HCT116 (cell line): ENCODE data around the gene HBA2. TPM values are rescaled to one million over a fixed set of nuclear protein-coding genes. Genes with fewer than 3 reads are reported as not detected.

Source experiments
- ATAC-seq: fragments of 200-7000 bp; cut with Tn5 transposase; 2 replicates; pipeline ENCODE4 v1.9.1; 2020; ENCODE audit warnings: mild to moderate bottlenecking, moderate library complexity
- BruUV-seq: library from RNA; stranded (reverse); fragments of 400-500 nt; replicated peaks from 2 replicates; lab custom pipeline; 2021; lab: Mats Ljungman, UMichigan
- CTCF ChIA-PET: fragments of 300-600 bp; sonication (Branson Sonifier 250); formaldehyde crosslinking; loops from one replicate; lab custom pipeline; 2021; ENCODE audit warnings: antibody characterized with exemption; lab: Charles Lee
- POLR2A ChIA-PET: fragments of 300-600, 350-600 bp; sonication (Branson Sonifier 250); formaldehyde crosslinking; loops from one replicate; lab custom pipeline; 2021; ENCODE audit warnings: antibody characterized with exemption; lab: Charles Lee
- RAD21 ChIA-PET, 2 experiments: fragments of 300-600 bp; sonication (Branson Sonifier 250); formaldehyde crosslinking; loops; one replicate each; lab custom pipeline; 2023; ENCODE audit warnings: low total read pairs in 2 of 2; ENCODE audit not compliant: uncharacterized antibody in 2 of 2, unreplicated experiment in 2 of 2, low non-redundant PET in 1 of 2; lab: Charles Lee
- DNase-seq: peaks from one replicate; pipeline ENCODE4 v3.0.0-alpha.2; 2010; ENCODE audit warnings: low read depth, low spot score
- H2AFZ ChIP-seq: fragments of 200-600 bp; shearing (Covaris generic), sonication (generic); 2 replicates; pipeline ENCODE4 v1.6.1; 2017; ENCODE audit warnings: low read depth, mixed run types, mixed read lengths, antibody characterized with exemption, low read length; ENCODE audit not compliant: poor library complexity, severe bottlenecking
- H3K27ac ChIP-seq: 2 replicates; pipeline ENCODE4 v1.5.1; 2012; ENCODE audit warnings: low read depth, low read length
- H3K27me3 ChIP-seq: fragments of 200-600 bp; sonication (generic); 2 replicates; pipeline ENCODE4 v1.6.1; 2016; ENCODE audit warnings: mixed run types, low read length, mixed read lengths; ENCODE audit not compliant: insufficient read depth
- H3K36me3 ChIP-seq, 2 experiments: fragments of 200-500 bp in 1 of 2; fragments of 200-600 bp in 1 of 2; sonication (Bioruptor generic) in 1 of 2; sonication (generic) in 1 of 2; 2 replicates each; pipeline versions ENCODE4 v1.5.1 to v1.6.1; 2014 to 2016; ENCODE audit warnings: low read length in 2 of 2, inconsistent platforms in 1 of 2, mixed read lengths in 1 of 2, mixed run types in 1 of 2; ENCODE audit not compliant: insufficient read depth in 2 of 2, control insufficient read depth in 1 of 2
- H3K4me1 ChIP-seq, 2 experiments: fragments of 200-600 bp in 1 of 2; sonication (generic) in 1 of 2; 2 replicates each; pipeline versions ENCODE4 v1.5.1 to v1.6.1; 2012 to 2017; ENCODE audit warnings: low read length in 2 of 2, inconsistent platforms in 1 of 2, mild to moderate bottlenecking in 1 of 2, mixed read lengths in 1 of 2, mixed run types in 1 of 2, moderate library complexity in 1 of 2; ENCODE audit not compliant: insufficient read depth in 2 of 2, control insufficient read depth in 1 of 2
- H3K4me2 ChIP-seq: fragments of 200-600 bp; sonication (generic); 2 replicates; pipeline ENCODE4 v1.6.1; 2017; ENCODE audit warnings: mixed run types, low read length, mixed read lengths
- H3K4me3 ChIP-seq, 2 experiments: fragments of 200-600 bp in 1 of 2; sonication (generic) in 1 of 2; replicated peaks in 1 of 2; 2 replicates each; pipeline ENCODE4 v1.5.1; 2011 to 2016; ENCODE audit warnings: low read length in 2 of 2, control low read depth in 1 of 2, low read depth in 1 of 2, mild to moderate bottlenecking in 1 of 2, mixed read lengths in 1 of 2, mixed run types in 1 of 2
- H3K79me2 ChIP-seq: fragments of 200-600 bp; sonication (generic); 2 replicates; pipeline ENCODE4 v1.6.1; 2017; ENCODE audit warnings: mild to moderate bottlenecking, mixed run types, low read length, moderate library complexity, mixed read lengths; ENCODE audit not compliant: insufficient read depth
- H3K9ac ChIP-seq: fragments of 200-600 bp; sonication (generic); 2 replicates; pipeline ENCODE4 v1.6.1; 2016; ENCODE audit warnings: low read length, mixed read lengths
- H3K9me2 ChIP-seq: fragments of 200-600 bp; sonication (generic), shearing (Covaris generic); 2 replicates; pipeline ENCODE4 v1.6.1; 2017; ENCODE audit warnings: mixed run types, mild to moderate bottlenecking, moderate library complexity; ENCODE audit not compliant: insufficient read depth
- H3K9me3 ChIP-seq, 2 experiments: fragments of 200-500 bp in 1 of 2; fragments of 200-600 bp in 1 of 2; sonication (Bioruptor generic) in 1 of 2; sonication (generic) in 1 of 2; 2 replicates each; pipeline ENCODE4 v1.6.1; 2014 to 2017; ENCODE audit warnings: low read length in 2 of 2, mixed read lengths in 2 of 2, inconsistent platforms in 1 of 2, low read depth in 1 of 2, mild to moderate bottlenecking in 1 of 2, mixed run types in 1 of 2, moderate library complexity in 1 of 2; ENCODE audit not compliant: control insufficient read depth in 1 of 2, insufficient read depth in 1 of 2
- H4K20me1 ChIP-seq: fragments of 200-600 bp; sonication (generic), shearing (Covaris generic); 2 replicates; pipeline ENCODE4 v1.6.1; 2017; ENCODE audit warnings: mixed run types, mild to moderate bottlenecking, moderate library complexity; ENCODE audit not compliant: insufficient read depth
- ATF3 ChIP-seq: IDR thresholded peaks from 2 replicates; pipeline ENCODE4 v1.6.1; 2012
- EGR1 ChIP-seq: IDR thresholded peaks from 2 replicates; pipeline ENCODE4 v1.6.1; 2012; ENCODE audit warnings: low read depth
- EZH2 ChIP-seq: fragments of 200-600 bp; sonication (generic); IDR thresholded peaks from 2 replicates; pipeline ENCODE4 v1.6.1; 2017; ENCODE audit warnings: antibody characterized with exemption, mixed run types
- EZH2phosphoT487 ChIP-seq: fragments of 200-600 bp; IDR thresholded peaks from 2 replicates; pipeline ENCODE4 v1.6.1; 2018; ENCODE audit warnings: antibody characterized with exemption, borderline replicate concordance
- JUND ChIP-seq: IDR thresholded peaks from 2 replicates; pipeline ENCODE4 v1.6.1; 2012
- RAD21 ChIP-seq: IDR thresholded peaks from 2 replicates; pipeline ENCODE4 v1.6.1; 2012; ENCODE audit warnings: low read depth, mild to moderate bottlenecking
- SIN3A ChIP-seq: IDR thresholded peaks from 2 replicates; pipeline ENCODE4 v1.6.1; 2012; ENCODE audit warnings: low read depth
- SP1 ChIP-seq: IDR thresholded peaks from 2 replicates; pipeline ENCODE4 v1.6.1; 2012; ENCODE audit warnings: low read depth
- intact Hi-C: fragments of 100-400 bp; cut with micrococcal nuclease; formaldehyde crosslinking; loops from 2 replicates; pipeline ENCODE4 v1.10.0; 2022
- total RNA-seq: library from RNA; stranded (reverse); gene quantifications from one replicate; pipeline ENCODE4 v1.2.1, GENCODE V29; 2021; ENCODE audit not compliant: unreplicated experiment
- TF ChIP-seq, protein P1 (sequence below): IDR thresholded peaks from 2 replicates; pipeline ENCODE4 v1.6.1; 2012; ENCODE audit warnings: low read depth
- TF ChIP-seq, protein P2 (sequence below): IDR thresholded peaks from 2 replicates; pipeline ENCODE4 v1.6.1; 2011; ENCODE audit warnings: mild to moderate bottlenecking, low read length, moderate library complexity; ENCODE audit not compliant: insufficient replicate concordance; ENCODE audit errors: extremely low read depth

Gene HBA2
- total RNA-seq, 1 experiment from 2014 or later: 3.0 TPM

DNA sequence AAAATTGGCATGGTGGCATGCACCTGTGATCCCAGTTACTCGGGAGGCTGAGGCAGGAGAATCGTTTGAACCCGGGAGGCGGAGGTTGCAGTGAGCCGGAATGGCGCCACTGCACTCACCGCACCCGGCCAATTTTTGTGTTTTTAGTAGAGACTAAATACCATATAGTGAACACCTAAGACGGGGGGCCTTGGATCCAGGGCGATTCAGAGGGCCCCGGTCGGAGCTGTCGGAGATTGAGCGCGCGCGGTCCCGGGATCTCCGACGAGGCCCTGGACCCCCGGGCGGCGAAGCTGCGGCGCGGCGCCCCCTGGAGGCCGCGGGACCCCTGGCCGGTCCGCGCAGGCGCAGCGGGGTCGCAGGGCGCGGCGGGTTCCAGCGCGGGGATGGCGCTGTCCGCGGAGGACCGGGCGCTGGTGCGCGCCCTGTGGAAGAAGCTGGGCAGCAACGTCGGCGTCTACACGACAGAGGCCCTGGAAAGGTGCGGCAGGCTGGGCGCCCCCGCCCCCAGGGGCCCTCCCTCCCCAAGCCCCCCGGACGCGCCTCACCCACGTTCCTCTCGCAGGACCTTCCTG is 7.5 kb downstream of the HBA2 start, which contains the start of gene HBQ1:
Gene HBQ1 (plus strand): TSS at position 359 of the 575 bp plus-strand sequence. CDS start 28 bp downstream, at position 387.
- ATAC-seq: no peak
- H3K9me3 ChIP-seq: no peaks in the 10 kb centered on the region
- H4K20me1 ChIP-seq: no peaks in the 10 kb centered on the region
- no peaks in the 10 kb centered on the region for H3K36me3 ChIP-seq
- CTCF ChIA-PET: no interaction called here
- no peak for DNase-seq
- POLR2A ChIA-PET: no interaction called here
- H3K9me2 ChIP-seq: no peaks in the 10 kb centered on the region
- no peak for TF ChIP-seq EGR1
- TF ChIP-seq ATF3: no peak
- no peak for TF ChIP-seq JUND
- TF ChIP-seq SIN3A: no peak
- TF ChIP-seq, protein P1, sequence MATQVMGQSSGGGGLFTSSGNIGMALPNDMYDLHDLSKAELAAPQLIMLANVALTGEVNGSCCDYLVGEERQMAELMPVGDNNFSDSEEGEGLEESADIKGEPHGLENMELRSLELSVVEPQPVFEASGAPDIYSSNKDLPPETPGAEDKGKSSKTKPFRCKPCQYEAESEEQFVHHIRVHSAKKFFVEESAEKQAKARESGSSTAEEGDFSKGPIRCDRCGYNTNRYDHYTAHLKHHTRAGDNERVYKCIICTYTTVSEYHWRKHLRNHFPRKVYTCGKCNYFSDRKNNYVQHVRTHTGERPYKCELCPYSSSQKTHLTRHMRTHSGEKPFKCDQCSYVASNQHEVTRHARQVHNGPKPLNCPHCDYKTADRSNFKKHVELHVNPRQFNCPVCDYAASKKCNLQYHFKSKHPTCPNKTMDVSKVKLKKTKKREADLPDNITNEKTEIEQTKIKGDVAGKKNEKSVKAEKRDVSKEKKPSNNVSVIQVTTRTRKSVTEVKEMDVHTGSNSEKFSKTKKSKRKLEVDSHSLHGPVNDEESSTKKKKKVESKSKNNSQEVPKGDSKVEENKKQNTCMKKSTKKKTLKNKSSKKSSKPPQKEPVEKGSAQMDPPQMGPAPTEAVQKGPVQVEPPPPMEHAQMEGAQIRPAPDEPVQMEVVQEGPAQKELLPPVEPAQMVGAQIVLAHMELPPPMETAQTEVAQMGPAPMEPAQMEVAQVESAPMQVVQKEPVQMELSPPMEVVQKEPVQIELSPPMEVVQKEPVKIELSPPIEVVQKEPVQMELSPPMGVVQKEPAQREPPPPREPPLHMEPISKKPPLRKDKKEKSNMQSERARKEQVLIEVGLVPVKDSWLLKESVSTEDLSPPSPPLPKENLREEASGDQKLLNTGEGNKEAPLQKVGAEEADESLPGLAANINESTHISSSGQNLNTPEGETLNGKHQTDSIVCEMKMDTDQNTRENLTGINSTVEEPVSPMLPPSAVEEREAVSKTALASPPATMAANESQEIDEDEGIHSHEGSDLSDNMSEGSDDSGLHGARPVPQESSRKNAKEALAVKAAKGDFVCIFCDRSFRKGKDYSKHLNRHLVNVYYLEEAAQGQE: no peak
- TF ChIP-seq RAD21: no peak
- TF ChIP-seq, protein P2, sequence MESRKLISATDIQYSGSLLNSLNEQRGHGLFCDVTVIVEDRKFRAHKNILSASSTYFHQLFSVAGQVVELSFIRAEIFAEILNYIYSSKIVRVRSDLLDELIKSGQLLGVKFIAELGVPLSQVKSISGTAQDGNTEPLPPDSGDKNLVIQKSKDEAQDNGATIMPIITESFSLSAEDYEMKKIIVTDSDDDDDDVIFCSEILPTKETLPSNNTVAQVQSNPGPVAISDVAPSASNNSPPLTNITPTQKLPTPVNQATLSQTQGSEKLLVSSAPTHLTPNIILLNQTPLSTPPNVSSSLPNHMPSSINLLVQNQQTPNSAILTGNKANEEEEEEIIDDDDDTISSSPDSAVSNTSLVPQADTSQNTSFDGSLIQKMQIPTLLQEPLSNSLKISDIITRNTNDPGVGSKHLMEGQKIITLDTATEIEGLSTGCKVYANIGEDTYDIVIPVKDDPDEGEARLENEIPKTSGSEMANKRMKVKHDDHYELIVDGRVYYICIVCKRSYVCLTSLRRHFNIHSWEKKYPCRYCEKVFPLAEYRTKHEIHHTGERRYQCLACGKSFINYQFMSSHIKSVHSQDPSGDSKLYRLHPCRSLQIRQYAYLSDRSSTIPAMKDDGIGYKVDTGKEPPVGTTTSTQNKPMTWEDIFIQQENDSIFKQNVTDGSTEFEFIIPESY: no peak
- no peak for TF ChIP-seq EZH2
- no peak for TF ChIP-seq SP1
- no peak for TF ChIP-seq EZH2phosphoT487
- TF ChIP-seq, all 23 proteins: peak for 0
- intact Hi-C loops: no loop called here
- Histone ChIP-seq H3K27me3 (no peaks in the 10 kb centered on the region), H3K27ac (no peak within 1 kb of the TSS), H2AFZ (no peak within 1 kb of the TSS), H3K4me3 (no peak within 1 kb of the TSS), H3K79me2 (no peaks in the 10 kb centered on the region), H3K4me1 (peaks cover 0 to 5% of the 10 kb centered on the region in 2 experiments; a peak in 1 of 4 replicates), H3K4me2 (no peak within 1 kb of the TSS), H3K9ac (no peak within 1 kb of the TSS)
- BruUV-seq: no TSS peak
- RAD21 ChIA-PET: no interaction called here
